ENCODE results near the gene ARHGAP8.

DNA sequence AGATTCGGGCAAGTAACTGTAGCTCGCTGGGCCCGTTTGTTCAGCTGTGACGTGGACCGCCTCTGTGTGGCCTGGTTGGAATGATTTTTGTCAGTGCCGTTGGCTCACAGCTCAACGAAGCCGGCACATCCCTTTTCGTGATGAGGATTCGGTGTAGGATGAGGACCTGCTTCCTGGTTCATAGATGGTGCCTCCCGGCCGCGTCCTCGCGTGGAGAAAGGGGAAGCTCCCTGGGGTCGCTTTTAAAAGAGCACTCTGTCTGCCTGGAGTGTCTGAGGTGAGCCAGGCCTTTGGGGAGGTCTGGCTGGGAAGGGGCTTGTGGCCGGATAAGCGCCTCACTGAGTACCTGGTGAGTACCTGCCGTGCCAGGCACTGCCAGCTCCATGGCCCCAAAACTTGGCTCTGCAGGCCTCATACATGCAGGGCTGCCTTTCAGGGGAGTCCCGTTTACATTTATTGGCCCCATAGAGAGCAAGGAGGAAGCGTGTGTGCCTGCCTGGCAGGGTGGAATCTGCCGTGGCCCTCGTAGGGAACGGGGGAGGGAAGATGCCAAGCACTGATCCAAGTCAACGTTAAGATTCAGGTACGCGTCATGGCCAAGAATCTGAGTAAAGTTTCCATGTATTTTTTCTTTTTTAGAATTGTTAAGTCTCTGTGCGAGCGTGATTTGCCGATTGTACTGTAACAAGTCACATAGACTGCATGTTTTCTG is 88.4 kb downstream of the ARHGAP8 start:
- TF ChIP-seq EZH2 (IDR thresholded peaks at IDR 0.05; ENCODE audit: borderline replicate concordance, low read length) (no peak), CTCF (conservative IDR thresholded peaks at IDR 0.05 in 1 of 2, IDR thresholded peaks at IDR 0.05 in 1 of 2; ENCODE audit: extremely low read depth in 1 of 2, insufficient read depth in 1 of 2, low read depth in 1 of 2, low read length in 2 of 2) (no peak)

Measured in mammary epithelial cell (primary cell).